GM19463 (cell line): Measurements from ENCODE around the gene NCOA6.

Experiments
- ATAC-seq: cut with Tn5 transposase; IDR thresholded peaks from one replicate; pipeline ENCODE4 v1.9.1; 2021; ENCODE audit warnings: mild to moderate bottlenecking, moderate library complexity; ENCODE audit not compliant: unreplicated experiment

The NCOA6 gene

DNA sequence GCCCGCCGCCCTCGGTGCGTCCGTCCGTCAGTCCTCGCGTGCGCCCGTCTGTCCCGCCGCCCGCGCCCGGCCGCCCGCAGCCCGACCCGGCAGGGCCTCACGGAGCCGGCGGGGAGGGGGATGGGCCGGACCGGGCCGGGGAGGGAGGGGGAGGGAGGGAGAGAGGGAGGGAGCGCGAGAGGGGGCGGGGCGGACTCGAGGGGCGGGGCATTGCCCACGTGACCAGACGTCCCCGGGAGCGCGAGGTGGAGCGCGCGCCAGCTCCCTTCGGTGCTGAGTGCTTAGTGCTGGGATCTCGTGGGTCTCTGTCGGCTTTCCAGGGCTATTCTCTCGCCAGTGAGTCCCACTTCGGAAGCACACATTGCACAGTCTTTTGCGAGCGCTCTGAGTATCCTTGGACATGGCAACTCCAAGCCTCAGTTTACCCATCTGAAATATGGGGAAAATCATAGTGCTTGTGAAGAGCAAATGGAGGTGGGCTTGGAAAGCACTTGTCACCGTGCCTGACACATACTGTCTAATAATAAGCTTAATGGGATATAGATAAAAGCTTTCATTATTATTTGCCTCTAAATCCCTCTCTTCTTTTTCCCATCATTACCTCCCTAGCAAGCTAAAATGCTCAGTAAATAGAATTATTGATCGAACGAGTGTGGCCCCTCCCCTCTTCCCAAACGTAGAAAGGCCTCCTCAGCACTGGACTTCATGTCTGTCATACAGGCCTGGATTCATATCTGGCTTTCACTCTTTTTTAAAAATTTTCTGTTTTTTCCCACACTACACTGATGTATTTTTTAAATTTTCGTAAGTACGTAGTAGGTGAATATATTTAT lies at the start of gene NCOA6:
Gene NCOA6 (minus strand): TSS at position 122 of the 833 bp plus-strand sequence. CDS start 43,296 bp downstream, outside the sequence.
- peak; percentile 47 for ATAC-seq

DNA sequence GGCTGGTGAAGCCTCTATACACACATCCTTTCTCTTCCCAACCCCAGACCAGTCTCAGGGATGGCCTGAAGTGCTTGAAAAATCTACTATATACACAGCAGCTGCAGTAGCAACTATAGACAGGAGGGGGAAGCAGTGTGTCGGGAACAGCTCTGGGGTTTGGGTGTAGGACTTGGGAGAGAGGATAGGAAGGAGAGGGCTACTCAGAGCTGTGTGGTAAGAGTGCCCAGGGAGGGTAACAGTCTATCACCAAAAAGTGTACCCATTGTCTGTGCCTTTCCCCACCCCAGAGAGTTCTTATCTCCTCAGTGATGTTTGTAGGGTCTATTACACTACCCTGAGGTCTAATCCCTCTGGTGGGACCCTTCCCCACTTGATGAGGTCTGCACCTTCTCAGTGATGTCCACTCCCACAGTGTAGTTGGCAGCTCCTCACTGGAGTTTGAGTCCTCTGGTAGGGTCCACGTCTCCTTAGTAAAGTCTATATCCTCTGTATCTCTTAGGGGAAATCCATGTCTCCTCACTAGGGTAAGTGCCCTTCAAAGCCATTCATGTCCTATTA lies 48.7 kb upstream of the NCOA6 start:
- ATAC-seq = no peak

DNA sequence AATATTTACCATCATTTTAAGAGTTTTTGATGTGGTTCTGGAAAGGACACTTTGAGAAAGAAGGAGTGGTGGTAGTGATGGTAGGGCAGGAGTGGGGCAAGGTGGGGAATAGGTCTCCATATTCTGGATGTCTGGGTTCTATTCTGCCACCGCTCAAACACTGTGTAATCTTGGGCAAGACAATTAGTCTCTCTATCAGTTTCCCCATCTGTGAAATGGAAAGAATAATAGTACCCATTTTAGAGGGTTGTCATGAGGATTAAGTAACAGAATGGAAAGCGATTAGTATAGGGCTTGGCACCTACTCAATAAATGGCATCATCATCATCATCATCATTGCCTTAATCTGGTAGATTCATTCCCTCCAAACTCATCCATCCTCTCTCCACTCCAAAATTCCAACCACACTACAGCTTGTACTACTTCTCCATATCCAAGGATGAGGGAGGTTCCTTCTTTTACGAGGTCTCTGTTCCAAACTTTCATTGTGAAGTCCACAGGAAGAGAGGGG lies 48.2 kb upstream of the NCOA6 start:
- ATAC-seq = no peak

DNA sequence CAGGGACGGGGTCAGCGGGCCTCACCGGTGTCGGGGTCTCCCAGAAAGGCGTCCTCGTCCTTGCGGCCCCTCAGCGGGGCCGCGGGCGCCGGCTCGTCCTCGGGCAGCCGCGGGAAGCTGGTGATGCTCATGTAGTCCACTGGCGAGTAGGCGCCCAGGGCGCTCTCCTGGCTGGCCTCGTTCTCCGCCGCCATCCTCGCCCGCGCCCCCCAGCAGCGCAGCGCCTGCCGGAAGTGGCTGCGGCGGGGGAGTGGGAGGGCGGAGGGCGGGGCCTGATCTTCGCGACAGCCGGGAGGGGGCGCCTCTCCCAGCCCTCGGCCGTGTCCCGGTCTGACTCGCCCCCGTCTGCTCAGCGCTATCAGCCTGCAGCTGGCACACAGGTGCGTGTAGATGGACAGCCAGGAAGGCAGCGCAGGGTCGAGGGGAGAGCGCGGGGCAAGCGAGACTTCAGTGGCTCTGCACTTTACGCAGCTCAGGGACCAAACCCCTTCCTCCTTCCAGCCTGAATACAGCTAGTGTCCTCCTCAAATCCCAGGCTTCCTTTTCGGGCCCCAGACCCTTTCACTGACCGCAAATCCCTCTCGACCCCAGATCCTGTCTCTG lies 47.3 kb upstream of the NCOA6 start, which contains the start of gene GGT7:
Gene GGT7 (minus strand): TSS at position 235 of the 603 bp plus-strand sequence. CDS start 41 bp downstream, at position 194.
- ATAC-seq = peak; percentile 61

DNA sequence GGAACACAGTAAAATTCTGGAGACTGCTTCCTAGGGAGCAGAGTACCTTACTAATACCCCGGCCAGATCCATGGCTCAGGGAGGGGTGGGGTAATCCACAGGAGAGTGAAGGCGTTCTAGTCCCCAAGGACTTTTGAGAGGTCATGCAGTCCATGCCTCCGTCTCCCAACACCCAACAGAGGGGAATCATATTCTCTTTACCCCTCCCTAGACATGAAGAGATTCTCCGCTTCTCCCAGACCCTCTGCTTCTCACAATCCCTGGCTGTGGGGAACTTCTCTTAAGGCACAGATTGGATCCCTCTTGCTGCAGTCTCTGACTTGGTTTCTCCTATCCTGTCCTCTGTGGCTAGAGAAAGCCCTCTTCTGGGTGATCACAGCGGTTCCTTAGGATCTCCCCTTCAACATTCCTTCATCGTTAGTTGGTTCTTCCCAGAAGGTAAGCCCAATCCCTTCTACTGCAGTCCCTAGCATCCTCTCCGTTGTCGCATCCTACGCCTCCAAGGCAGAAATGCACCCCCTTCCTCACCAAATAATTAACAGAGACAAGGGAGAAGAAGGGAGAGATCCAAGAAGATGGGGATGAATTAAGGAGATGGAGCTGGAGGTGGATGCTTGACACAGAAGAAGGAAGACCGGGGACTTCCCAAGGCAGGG lies 46.6 kb upstream of the NCOA6 start:
- ATAC-seq = no peak

DNA sequence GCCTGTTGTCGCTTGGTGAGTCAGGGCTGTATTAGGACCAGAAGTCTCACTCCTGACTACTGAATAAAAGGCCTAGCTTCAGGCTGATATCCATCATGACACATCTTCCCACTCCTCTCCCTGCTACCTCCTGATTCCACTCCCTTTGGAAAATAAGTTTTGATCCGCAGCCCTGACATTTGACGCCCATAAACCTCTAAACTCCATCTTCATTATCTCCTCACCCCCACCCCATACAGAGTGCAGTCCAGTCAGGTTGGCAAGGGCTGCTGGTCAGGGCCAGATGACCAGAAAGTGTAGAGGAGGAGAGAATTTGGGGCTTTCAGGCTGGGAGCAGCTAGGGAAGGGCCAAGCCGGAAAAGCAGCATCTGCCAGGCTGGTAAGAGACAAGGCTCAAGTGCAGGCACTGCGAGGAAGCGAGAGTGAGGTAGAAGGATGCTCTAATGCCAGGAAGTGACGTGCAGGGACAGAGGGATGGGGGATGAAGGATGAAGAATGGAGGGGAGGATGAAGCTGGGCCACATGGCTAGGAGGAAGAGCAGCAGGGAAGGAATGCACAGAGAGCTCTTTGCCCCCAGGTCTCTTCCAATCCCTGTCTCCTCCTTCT lies 46.0 kb upstream of the NCOA6 start:
- no peak for ATAC-seq

DNA sequence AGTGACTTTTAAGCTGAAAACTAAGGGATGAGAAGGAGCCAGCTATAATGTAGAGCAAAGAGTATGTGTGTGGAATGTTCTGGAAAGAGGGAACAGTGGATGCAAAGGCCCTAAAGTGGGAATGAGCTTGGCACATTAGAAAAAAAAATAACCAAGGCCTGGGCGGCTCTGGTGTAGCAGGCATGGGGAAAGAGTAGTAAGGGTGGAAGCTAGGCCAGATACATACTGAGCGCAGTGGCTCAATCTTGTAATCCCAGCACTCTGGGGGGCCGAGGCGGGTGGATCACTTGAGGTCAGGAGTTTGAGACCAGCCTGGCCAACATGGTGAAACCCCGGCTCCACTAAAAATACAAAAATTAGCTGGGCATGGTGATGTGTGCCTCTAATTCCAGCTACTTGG lies 38.8 kb upstream of the NCOA6 start:
- ATAC-seq = no peak

DNA sequence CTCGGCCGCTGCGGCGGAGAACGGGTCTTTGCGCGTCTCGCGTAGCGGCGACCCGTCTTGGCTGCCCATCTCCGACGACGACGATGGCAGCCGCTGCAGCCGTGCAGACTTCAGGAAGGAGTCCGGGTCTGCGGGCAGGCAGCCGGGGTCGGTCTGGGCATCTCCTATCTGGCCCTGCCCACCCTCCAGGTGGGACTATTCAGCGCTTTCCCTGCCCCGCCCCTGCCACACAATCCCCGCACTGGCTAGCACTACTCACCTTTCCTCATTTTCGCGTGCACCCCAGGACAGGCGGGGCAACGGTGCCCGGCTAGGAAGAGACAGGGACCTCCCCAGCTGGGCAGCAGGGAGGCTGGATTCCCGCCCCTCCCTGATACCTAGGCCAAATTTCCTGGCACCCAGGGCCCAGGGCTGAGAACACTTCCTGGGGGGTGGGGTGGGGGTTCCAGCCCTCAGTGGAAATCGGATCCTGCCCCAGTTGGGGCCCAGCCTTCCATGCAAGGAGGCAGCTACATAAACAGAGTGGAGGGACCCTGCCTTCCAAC lies 38.0 kb upstream of the NCOA6 start:
- ATAC-seq = no peak

DNA sequence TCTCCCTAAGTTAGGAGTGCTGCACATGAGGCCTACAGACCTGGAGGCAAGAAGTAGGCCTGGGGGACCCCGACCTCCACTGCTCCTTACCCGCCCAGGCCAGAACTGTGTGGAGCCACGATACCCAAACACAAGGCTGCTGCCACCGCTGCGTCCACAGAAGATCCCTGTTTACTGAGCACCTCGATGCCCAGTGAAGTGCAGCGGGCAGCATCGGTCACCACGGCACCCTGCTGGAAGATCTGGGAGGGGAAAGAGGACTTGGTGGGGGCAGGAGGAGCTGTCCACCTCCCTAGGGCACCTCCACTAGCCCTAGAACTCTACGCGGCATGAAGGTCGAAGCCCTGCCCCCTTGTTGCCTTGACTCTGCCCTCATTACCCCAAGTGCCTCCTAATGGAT lies 37.3 kb upstream of the NCOA6 start:
- ATAC-seq = no peak

DNA sequence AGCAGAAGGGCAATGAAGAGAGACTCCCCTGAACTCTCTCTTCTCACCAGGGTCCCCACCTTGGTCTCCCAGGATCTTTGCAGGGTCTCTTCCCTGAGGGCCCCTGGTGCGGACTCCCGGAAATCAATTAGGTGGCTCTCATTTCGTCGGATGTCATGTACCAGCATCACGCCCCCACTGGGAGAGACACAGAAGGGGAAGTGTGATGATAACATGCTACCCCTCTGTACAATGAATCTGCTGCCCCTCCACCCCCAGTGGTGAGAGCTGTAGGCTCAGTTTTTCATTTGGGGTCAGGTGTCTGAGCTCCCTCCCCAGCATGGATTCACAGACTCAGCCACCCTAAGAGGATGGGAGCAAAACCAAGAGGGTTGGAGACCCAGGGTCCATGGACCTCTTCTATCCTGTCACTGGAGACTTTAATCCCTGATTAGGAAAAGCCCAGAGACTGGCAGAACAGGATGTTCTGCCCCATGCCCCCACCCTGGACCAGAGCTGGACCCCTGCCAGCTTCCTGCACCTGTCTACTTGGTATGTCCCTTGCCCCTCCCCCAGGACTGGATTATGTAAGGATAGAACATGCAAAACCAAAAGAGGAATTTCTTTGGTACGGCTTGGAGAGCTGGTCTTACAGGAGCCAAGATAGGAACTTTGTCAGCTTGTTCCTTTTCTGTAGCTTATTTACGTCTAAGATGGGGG lies 36.1 kb upstream of the NCOA6 start:
- ATAC-seq = no peak

DNA sequence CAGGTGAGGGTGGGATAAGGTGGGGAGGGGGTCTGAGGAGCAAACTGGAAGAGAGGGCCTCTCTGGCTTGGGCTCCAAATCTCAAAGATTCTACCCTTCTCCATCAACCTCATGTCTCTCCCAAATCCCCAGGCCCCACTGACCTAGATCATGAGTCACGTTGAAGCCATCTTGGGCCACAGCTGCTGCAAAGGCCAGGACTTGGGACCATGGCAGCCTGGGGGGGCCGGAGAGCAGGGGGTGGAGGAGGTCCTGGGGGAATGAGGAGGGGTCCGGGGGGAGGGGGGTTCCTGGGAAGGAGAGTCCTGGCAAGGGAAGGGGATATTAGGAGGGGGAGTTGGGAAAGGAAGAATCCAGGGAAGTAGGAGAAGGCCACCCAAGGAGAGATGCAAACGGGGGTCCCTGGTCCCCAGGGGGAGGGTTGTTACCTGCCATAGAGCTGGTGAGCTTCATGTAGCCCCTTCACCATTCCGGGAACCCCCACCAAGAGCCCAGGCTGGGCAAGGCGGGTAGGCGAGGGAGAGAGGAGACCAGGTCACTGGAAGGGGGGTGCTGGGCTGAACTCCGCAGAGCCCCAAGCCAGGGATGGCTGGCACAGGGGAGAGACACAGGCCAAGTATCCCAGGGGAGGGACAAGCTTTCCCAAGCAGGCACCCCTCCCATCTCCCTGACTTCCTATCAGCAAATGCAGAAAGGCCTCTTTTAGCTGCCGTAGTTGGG lies 34.5 kb upstream of the NCOA6 start:
- no peak for ATAC-seq

DNA sequence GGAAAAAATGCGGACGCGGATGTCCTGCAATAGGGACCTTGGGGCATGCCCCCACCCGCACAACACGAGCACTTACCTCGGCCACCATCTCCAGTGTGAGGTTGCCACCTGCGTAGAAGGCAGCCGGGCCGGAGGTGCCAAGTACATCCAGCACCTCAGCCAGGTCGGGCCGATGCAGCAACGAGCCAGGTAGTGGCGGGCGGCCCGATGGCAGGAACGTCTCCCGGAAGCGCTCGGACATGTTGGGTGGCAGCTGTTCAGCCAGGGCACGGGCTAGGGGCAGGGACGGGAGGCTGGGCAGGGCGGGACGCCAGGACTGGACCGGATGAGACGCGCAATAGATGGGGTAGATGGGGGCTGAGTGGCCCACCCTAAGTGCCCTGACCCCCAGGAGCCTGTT lies 33.9 kb upstream of the NCOA6 start:
- no peak for ATAC-seq

DNA sequence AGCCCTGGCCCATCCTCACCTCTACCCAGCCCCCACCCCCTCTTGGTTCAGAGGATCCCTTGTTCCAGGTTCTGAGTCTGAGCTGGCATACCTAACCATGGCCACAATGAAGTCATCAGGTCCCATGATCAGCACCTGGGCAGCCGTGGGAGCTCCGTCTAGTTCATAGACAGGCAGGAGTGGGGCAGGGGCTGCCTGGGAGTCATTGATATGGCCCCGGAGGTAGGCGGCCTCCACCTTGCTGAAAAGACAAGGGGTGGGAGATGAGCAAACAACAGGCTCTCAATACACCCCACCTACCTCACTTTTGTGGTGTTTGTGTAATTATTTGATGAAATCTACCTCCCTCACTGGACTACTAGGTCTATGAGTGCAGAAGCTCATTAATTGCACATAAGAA lies 26.8 kb upstream of the NCOA6 start:
- ATAC-seq = no peak

DNA sequence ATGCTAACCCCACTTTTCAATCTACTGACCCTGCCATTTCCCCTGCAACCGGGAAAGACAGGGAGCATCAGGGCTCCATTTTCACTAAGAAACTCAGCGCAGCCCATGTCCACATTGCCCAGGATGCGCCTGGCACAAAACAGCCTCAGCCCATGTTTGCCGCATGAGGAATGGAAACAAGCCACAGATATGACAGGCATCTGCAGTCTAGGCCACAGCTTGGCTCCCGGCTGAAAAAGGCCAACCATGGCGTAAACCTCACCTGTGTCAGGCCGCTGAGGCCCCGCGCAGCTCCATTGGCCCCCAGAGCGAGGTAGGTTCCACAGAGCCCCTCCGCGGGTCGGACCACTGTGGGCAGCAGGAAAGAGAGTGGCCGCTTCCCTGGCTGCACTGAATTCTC lies 25.5 kb upstream of the NCOA6 start:
- ATAC-seq = no peak

DNA sequence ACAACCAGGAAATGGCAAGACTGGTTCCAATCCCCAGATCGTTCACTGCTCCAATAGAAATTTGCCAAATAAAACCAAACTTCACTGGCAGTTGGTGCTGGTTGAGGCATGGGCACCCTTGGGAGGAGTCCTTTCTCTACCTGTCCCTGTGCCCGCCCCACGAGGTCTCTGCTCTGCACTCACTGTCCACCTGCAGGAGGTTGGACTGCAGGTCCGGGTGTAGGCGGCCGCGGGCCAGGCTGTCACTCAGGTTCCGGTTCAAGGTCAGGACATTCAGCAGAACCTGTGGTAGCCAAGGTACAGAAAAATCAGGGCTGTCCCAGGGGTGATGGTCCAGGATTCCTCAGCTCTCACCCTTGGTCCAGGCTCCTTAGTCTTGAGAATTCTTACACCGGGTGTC lies 24.3 kb upstream of the NCOA6 start:
- ATAC-seq = no peak

DNA sequence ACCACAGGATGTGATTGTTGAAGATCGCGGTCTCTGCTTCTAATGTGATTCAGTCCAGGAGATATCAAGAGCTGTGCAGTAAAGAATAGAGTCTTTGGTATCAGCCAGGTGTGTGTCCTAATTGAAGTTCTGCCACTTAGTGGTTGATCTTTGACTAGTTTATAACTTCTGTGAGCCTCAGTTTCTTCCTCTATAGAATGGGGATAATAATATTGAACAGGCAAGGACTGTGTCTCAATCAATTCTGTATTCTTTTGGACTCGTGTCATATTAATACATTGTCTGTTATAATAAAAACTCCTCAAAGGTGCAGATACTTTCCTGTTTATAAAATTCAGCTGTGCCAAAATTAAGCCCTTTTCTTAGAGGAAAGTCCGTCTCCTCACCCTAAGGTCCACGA lies 23.1 kb upstream of the NCOA6 start:
- ATAC-seq = no peak

DNA sequence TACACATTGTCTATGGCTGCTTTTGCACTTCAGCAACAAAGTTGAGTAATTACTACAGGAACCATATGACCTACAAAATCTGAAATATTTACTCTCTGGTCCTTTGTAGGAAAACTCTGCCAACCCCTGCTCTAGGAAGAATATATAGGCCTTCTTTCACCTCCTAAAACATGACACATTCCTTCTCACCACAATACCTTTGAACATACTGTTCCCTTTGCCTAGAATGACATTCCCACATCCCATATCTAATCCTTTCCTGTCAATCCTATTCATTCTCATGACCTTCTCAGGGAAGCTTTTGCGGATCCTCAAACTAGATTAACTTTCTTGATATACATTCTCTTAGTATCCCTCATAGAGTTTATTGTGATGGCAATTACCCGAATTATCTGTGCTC lies 18.0 kb upstream of the NCOA6 start:
- no peak for ATAC-seq

DNA sequence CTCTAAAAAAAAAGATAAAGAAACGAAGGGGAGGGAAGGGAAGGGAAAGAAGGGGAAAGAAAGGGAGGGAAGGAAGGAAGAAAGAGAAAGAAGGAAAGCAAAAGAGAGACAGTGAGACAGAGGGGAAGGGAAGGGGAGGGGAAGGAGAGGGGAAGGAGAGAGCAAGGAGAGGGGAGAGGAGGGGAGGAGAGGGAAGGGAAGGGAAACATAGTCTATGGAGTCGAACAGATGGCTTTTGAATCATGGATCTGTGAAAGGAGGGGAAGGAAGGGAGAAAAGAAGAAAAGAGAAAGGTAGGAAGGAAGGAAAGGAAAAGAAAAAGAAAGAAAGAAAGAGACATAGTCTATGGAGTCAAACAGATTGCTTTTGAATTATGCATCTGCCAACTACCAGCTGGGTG lies 16.7 kb upstream of the NCOA6 start:
- no peak for ATAC-seq

DNA sequence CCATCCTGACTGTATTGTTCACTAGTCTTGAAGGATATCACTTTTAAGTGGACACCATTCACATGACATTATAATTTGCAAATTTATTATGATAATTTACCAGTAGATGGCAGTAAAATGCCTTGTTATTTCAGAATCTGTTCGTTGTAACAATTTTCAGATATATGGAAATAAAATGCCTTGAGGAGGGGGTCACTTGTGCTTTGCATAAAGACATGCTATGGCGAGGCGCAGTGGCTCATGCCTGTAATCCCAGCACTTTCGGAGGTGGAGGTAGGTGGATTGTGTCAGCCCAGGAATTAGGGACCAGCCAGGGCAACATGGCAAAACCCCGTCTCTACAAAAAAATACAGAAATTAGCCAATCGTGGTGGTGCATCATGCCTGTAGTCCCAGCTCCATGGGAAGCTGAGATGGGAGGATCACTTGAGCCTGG lies 9.0 kb upstream of the NCOA6 start:
- no peak for ATAC-seq
